IMR-90 (cell line): ENCODE results near the gene MOV10L1. TPM values are rescaled to one million over a fixed set of nuclear protein-coding genes. Genes with fewer than 3 reads are reported as not detected.

ENCODE experiments used
- ATAC-seq: fragments of 200-7000 bp; cut with Tn5 transposase; 2 replicates; pipeline ENCODE4 v1.9.1; 2020; ENCODE audit warnings: low read depth, mild to moderate bottlenecking, moderate library complexity
- BruUV-seq: library from RNA; stranded (reverse); fragments of 400-500 nt; replicated peaks from 2 replicates; lab custom pipeline; 2021; lab: Mats Ljungman, UMichigan
- CTCF ChIA-PET: fragments of 300-600 bp; formaldehyde crosslinking; extraction: SDS; loops from one replicate; lab custom pipeline; 2021; ENCODE audit warnings: antibody characterized with exemption; lab: Yijun Ruan, JAX
- POLR2A ChIA-PET: fragments of 300-600 bp; sonication (Branson Sonifier 250); formaldehyde crosslinking; loops from one replicate; lab custom pipeline; 2022; ENCODE audit warnings: antibody characterized with exemption; ENCODE audit not compliant: unreplicated experiment; lab: Charles Lee
- DNase-seq: peaks from one replicate; pipeline ENCODE4 v3.0.0; 2013
- H2AFZ ChIP-seq: replicated peaks from 2 replicates; pipeline ENCODE3; 2013; ENCODE audit warnings: low read length, mild to moderate bottlenecking; ENCODE audit not compliant: poor library complexity
- H2AK5ac ChIP-seq: 2 replicates; pipeline ENCODE4 v1.6.1; 2013; ENCODE audit warnings: low read depth, low read length, inconsistent platforms
- H2AK9ac ChIP-seq: replicated peaks from 2 replicates; pipeline ENCODE3; 2013; ENCODE audit warnings: mild to moderate bottlenecking, low read depth, low read length, moderate library complexity; ENCODE audit not compliant: poor library complexity
- H2BK120ac ChIP-seq: 2 replicates; pipeline ENCODE4 v1.6.1; 2013; ENCODE audit warnings: low read depth, low read length, inconsistent platforms
- H2BK15ac ChIP-seq: 3 replicates; pipeline ENCODE4 v1.6.1; 2013; ENCODE audit warnings: low read depth, low read length, inconsistent platforms
- H2BK20ac ChIP-seq: 2 replicates; pipeline ENCODE4 v1.6.1; 2013; ENCODE audit warnings: low read depth, mild to moderate bottlenecking, inconsistent platforms, low read length, moderate library complexity
- H2BK5ac ChIP-seq: 2 replicates; pipeline ENCODE4 v1.6.1; 2013; ENCODE audit warnings: mild to moderate bottlenecking, low read depth, low read length, inconsistent platforms; ENCODE audit not compliant: poor library complexity, severe bottlenecking
- H3K14ac ChIP-seq: replicated peaks from 2 replicates; pipeline ENCODE4 v1.6.1; 2013; ENCODE audit warnings: low read depth, low read length, inconsistent platforms
- H3K18ac ChIP-seq: 2 replicates; pipeline ENCODE4 v1.6.1; 2013; ENCODE audit warnings: low read depth, low read length, control low read depth
- H3K23ac ChIP-seq: 2 replicates; pipeline ENCODE4 v1.6.1; 2013; ENCODE audit warnings: low read depth, low read length, inconsistent platforms
- H3K27ac ChIP-seq: 2 replicates; pipeline ENCODE4 v1.5.1; 2013; ENCODE audit warnings: mild to moderate bottlenecking, control low read depth, low read length; ENCODE audit not compliant: insufficient read depth
- H3K27me3 ChIP-seq: 2 replicates; pipeline ENCODE4 v1.6.1; 2013; ENCODE audit warnings: low read length; ENCODE audit not compliant: control insufficient read depth, insufficient read depth
- H3K36me3 ChIP-seq: 2 replicates; pipeline ENCODE4 v1.6.1; 2013; ENCODE audit warnings: low read length, mixed read lengths; ENCODE audit not compliant: control insufficient read depth, insufficient read depth
- H3K4ac ChIP-seq: 2 replicates; pipeline ENCODE4 v1.6.1; 2013; ENCODE audit warnings: low read depth, low read length, inconsistent platforms
- H3K4me1 ChIP-seq: 2 replicates; pipeline ENCODE4 v1.6.1; 2013; ENCODE audit warnings: low read length, mixed read lengths; ENCODE audit not compliant: control insufficient read depth, insufficient read depth
- H3K4me2 ChIP-seq: 2 replicates; pipeline ENCODE4 v1.6.1; 2013; ENCODE audit warnings: low read depth, mild to moderate bottlenecking, control low read depth, low read length, moderate library complexity
- H3K4me3 ChIP-seq: 2 replicates; pipeline ENCODE4 v1.5.1; 2013; ENCODE audit warnings: low read depth, mild to moderate bottlenecking, control low read depth, low read length, moderate library complexity; ENCODE audit not compliant: insufficient read depth
- H3K56ac ChIP-seq: 2 replicates; pipeline ENCODE4 v1.6.1; 2013; ENCODE audit warnings: low read length, inconsistent platforms; ENCODE audit not compliant: insufficient read depth; ENCODE audit errors: extremely low read depth
- H3K79me1 ChIP-seq, 2 experiments: 2 replicates each; pipeline ENCODE4 v1.6.1; 2013; ENCODE audit warnings: low read length in 2 of 2, inconsistent platforms in 1 of 2, low read depth in 1 of 2
- H3K9ac ChIP-seq: 2 replicates; pipeline ENCODE4 v1.6.1; 2013; ENCODE audit warnings: low read depth, low read length, control low read depth
- H3K9me1 ChIP-seq: 2 replicates; pipeline ENCODE4 v1.6.1; 2013; ENCODE audit warnings: low read length, inconsistent platforms; ENCODE audit not compliant: insufficient read depth
- H3K9me3 ChIP-seq: 2 replicates; pipeline ENCODE4 v1.6.1; 2013; ENCODE audit warnings: low read length; ENCODE audit not compliant: control insufficient read depth, insufficient read depth
- H4K20me1 ChIP-seq: 2 replicates; pipeline ENCODE4 v1.6.1; 2013; ENCODE audit warnings: low read length, inconsistent platforms; ENCODE audit not compliant: insufficient read depth
- H4K5ac ChIP-seq: 2 replicates; pipeline ENCODE4 v1.6.1; 2013; ENCODE audit warnings: mild to moderate bottlenecking, low read depth, low read length, control low read depth
- H4K8ac ChIP-seq, 2 experiments: 2 replicates each; pipeline ENCODE4 v1.6.1; 2013; ENCODE audit warnings: low read depth in 2 of 2, low read length in 2 of 2, control low read depth in 1 of 2, inconsistent platforms in 1 of 2
- H4K91ac ChIP-seq: 2 replicates; pipeline ENCODE4 v1.6.1; 2013; ENCODE audit warnings: low read depth, low read length, inconsistent platforms; ENCODE audit not compliant: insufficient read depth
- BHLHE40 ChIP-seq: fragments of 150-350 bp; IDR thresholded peaks from 2 replicates; pipeline ENCODE4 v1.6.1; 2016; ENCODE audit warnings: mild to moderate bottlenecking, low read depth, low read length
- CTCF ChIP-seq: conservative IDR thresholded peaks from 2 replicates; pipeline ENCODE4 v1.5.1; 2012; ENCODE audit warnings: mild to moderate bottlenecking, low read depth, low read length, improper control_type of control experiment
- ELK1 ChIP-seq: fragments of 150-350 bp; IDR thresholded peaks from 2 replicates; pipeline ENCODE4 v1.6.1; 2016; ENCODE audit warnings: low read depth, mild to moderate bottlenecking, low read length, moderate library complexity, borderline replicate concordance
- FOS ChIP-seq: fragments of 150-350 bp; IDR thresholded peaks from 2 replicates; pipeline ENCODE4 v1.6.1; 2016; ENCODE audit warnings: low read depth, low read length
- MAZ ChIP-seq: IDR thresholded peaks from 2 replicates; pipeline ENCODE4 v1.6.1; 2012; ENCODE audit warnings: low read depth, mild to moderate bottlenecking, low read length, improper control_type of control experiment, moderate library complexity, borderline replicate concordance
- POLR2A ChIP-seq: IDR thresholded peaks from 2 replicates; pipeline ENCODE4 v1.6.1; 2012; ENCODE audit warnings: mild to moderate bottlenecking, low read depth, low read length
- RAD21 ChIP-seq: IDR thresholded peaks from 2 replicates; pipeline ENCODE4 v1.6.1; 2012; ENCODE audit warnings: low read length, improper control_type of control experiment
- RCOR1 ChIP-seq: IDR thresholded peaks from 2 replicates; pipeline ENCODE4 v1.6.1; 2012; ENCODE audit warnings: mild to moderate bottlenecking, low read length, improper control_type of control experiment; ENCODE audit not compliant: insufficient replicate concordance
- RFX5 ChIP-seq: IDR thresholded peaks from 2 replicates; pipeline ENCODE4 v1.8.0; 2012; ENCODE audit warnings: low read depth, mild to moderate bottlenecking, low read length, moderate library complexity
- SMC3 ChIP-seq: fragments of 150-350 bp; IDR thresholded peaks from 2 replicates; pipeline ENCODE4 v1.6.1; 2016; ENCODE audit warnings: low read depth, mild to moderate bottlenecking, antibody characterized with exemption, low read length, moderate library complexity
- WGBS, 2 experiments: methylation state at CpG; one replicate each; pipeline versions ENCODE4 v1.1.5 to v1.1.7; 2013; ENCODE audit warnings: missing lambda C conversion rate in 2 of 2; ENCODE audit not compliant: insufficient read length in 1 of 2; ENCODE audit errors: extremely low coverage in 2 of 2; 5-methylcytosine and 5-hydroxymethylcytosine counted together
- dilution Hi-C: fragments of 300-500 bp; cut with HindIII; formaldehyde crosslinking; loops from one replicate; pipeline ENCODE4 v1.14.3; 2018; ENCODE audit warnings: low sequenced_read_pairs; ENCODE audit not compliant: unreplicated experiment
- in situ Hi-C: fragments of 300-500 bp; cut with MboI; formaldehyde crosslinking; loops from 3 replicates; pipeline ENCODE4 v1.14.3; 2019; ENCODE audit warnings: low sequenced_read_pairs, inconsistent platforms, mixed read lengths
- intact Hi-C: fragments of 100-400 bp; cut with micrococcal nuclease; formaldehyde crosslinking; loops from 2 replicates; pipeline ENCODE4 v1.10.0; 2022
- polyA plus RNA-seq, 3 experiments: library from polyadenylated mRNA; depleted of rRNA; stranded (reverse); fragments of >200 nt; gene quantifications; 2 replicates each; pipeline ENCODE4 v1.2.3, GENCODE V29; 2012; ENCODE audit warnings: low replicate concordance in 1 of 3
- total RNA-seq: library from RNA; depleted of rRNA; stranded (reverse); fragments of >200 nt; gene quantifications from 2 replicates; pipeline ENCODE4 v1.2.3, GENCODE V29; 2012

MOV10L1 gene
- total and polyA plus RNA-seq, 2 of the 4 experiments (the other 2 are of a cell fraction) = 0.72 to 1.4 TPM

- no peak for TF ChIP-seq ELK1
Measured at GRCh38 chr22:50151571-50152537, 62.0 kb downstream of the MOV10L1 start (continued).

- H4K8ac ChIP-seq = no peak overlapping the region
- dilution Hi-C loops = no loop called here
- TF ChIP-seq RCOR1 = no peak
- no peak for TF ChIP-seq MAZ
- TF ChIP-seq ELK1 = no peak
- no peak for TF ChIP-seq RAD21
- TF ChIP-seq POLR2A = no peak
- no peak for TF ChIP-seq RFX5
- no peak for TF ChIP-seq SMC3
- no peak for TF ChIP-seq BHLHE40
- TF ChIP-seq CTCF = no peak
- TF ChIP-seq FOS = no peak
Measured at GRCh38 chr22:50153056-50153755, 63.4 kb downstream of the MOV10L1 start.

More at GRCh38 chr22:50153056-50153755, 63.4 kb downstream of the MOV10L1 start:
- Histone ChIP-seq H3K79me1 (no peaks in the 10 kb centered on the region), H3K4ac (no peak overlapping the region), H3K4me3 (no peak overlapping the region), H3K9me3 (no peaks in the 10 kb centered on the region), H3K9me1 (no peaks in the 10 kb centered on the region), H3K14ac (no peak overlapping the region), H3K23ac (no peak overlapping the region), H3K27ac (no peak overlapping the region), H2AK5ac (no peak overlapping the region), H4K5ac (no peak overlapping the region), H4K91ac (no peak overlapping the region), H3K36me3 (peaks cover 17% of the 10 kb centered on the region), H2BK20ac (no peak overlapping the region), H2AFZ (no peak overlapping the region), H3K27me3 (no peaks in the 10 kb centered on the region; the same call in 1 of the 2 replicates), H4K20me1 (no peaks in the 10 kb centered on the region), H3K9ac (no peak overlapping the region), H2AK9ac (no peak overlapping the region), H3K4me2 (no peak overlapping the region), H2BK5ac (no peak overlapping the region), H2BK120ac (no peak overlapping the region), H2BK15ac (no peak overlapping the region), H3K56ac (no peak overlapping the region), H3K4me1 (no peaks in the 10 kb centered on the region), H3K18ac (no peak overlapping the region)
- CTCF ChIA-PET = no interaction called here
- BruUV-seq = no TSS peak
- intact Hi-C loops (no loop called here), in situ Hi-C loops (no loop called here)
- WGBS, 2 experiments = no CpG with 5 or more reads among the region's 25 CpGs
- no peak for DNase-seq
- POLR2A ChIA-PET = no interaction called here
- no peak for ATAC-seq
